Measurements from ENCODE around the gene SEPTIN12. TPM values are rescaled to one million over a fixed set of nuclear protein-coding genes. Genes with fewer than 3 reads are reported as not detected.
"Not testable (repeated sequence)": the region's sequence is repeated elsewhere in the genome, so short reads cannot be mapped to it uniquely, and the experiment has no call there.

SEPTIN12 gene
- total RNA-seq, 1 experiment from 2014 or later: 0.78 TPM

- no peak for DNase-seq (ENCODE audit: low read depth)
- in situ Hi-C loops (cut with HindIII; ENCODE audit: low pct_unique_long_range_greater_than_20kb, low sequenced_read_pairs): no loop called here
Measured at GRCh38 chr16:4790261-4790660, 2.1 kb upstream of the SEPTIN12 start.

- no peak for DNase-seq (ENCODE audit: low read depth)
- in situ Hi-C loops (cut with HindIII; ENCODE audit: low pct_unique_long_range_greater_than_20kb, low sequenced_read_pairs): no loop called here
Measured at GRCh38 chr16:4788910-4789309, 765 bp upstream of the SEPTIN12 start.

DNA sequence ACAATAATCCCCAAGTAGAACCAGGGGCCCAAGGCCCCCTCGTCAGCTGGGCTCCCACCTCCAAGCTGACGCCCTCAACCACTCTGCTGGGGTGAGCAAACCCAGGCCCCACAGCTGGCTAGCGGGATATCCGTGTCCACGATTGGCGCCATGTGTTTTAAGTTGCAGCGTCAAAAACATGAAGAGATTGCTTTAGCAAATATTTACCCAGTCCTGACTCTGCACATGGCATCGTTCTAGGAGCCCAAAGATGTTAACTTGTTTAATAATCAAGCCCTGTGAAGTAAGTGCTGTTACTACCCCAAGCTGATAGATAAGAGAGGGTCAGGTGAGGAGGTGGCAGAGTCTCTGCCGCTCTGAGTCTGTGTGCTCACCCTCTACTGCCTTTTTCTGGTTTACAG, 344 bp upstream of the SEPTIN12 start:
- DNase-seq (ENCODE audit: low read depth): no peak
- in situ Hi-C loops (cut with HindIII; ENCODE audit: low pct_unique_long_range_greater_than_20kb, low sequenced_read_pairs): no loop called here

DNA sequence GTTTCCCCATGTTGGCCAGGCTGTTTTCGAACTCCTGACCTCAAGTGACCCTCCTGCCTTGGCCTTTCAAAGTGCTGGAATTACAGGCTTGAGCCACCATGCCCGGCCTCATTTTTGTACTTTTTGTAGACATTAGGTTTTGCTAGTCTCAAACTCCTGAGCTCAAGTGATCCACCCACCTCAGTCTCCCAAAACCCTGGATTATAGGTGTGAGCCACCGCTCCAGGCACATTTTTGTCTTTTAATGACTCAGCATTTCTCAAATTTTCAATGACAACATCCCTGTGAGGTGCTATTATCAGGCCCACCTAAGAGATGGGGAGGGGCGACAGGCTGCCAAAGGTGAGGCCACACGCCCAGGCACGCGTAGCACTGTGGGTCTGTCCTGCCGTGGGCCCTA, 1.1 kb downstream of the SEPTIN12 start:
- DNase-seq (ENCODE audit: low read depth): no peak
- in situ Hi-C loops (cut with HindIII; ENCODE audit: low pct_unique_long_range_greater_than_20kb, low sequenced_read_pairs): no loop called here

DNA sequence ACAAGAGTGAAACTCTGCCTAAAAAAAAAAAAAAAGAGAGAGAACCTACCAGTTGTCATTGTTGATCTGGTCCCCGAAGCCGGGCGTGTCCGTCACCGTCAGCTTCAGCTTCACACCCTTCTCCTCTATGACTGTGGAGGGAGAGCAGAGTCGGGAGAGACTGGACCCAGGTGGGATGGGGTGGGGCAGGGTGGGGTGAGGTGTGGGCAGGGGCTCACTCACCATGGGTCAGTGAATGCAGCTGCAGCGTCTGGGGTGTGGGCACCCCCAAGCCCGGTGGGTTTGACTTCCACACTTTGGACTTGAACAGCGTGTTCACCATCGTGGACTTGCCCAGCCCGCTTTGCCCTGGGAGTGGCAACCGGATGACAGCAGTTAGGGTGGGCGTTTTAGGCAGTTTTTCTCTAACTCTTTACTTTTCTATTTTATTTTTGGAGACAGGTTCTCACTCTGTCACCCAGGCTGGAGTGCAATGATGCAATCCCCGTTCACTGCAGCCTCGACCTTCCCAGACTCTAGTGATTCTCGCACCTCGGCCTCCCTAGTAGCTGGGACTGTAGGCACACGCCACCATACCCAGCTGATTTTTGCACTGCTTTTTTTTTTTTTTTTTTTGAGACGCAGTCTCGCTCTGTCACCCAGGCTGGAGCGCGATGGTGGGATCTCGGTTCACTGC, 2.2 kb downstream of the SEPTIN12 start:
- no peak for DNase-seq (ENCODE audit: low read depth)
- in situ Hi-C loops (cut with HindIII; ENCODE audit: low pct_unique_long_range_greater_than_20kb, low sequenced_read_pairs): no loop called here

- in situ Hi-C loops (cut with HindIII; ENCODE audit: low pct_unique_long_range_greater_than_20kb, low sequenced_read_pairs); DNase-seq (ENCODE audit: low read depth): not testable (repeated sequence)
Measured at GRCh38 chr16:4784444-4784987, 3.6 kb downstream of the SEPTIN12 start.

GRCh38 chr16:4783951-4784336, 4.2 kb downstream of the SEPTIN12 start:
- in situ Hi-C loops (cut with HindIII; ENCODE audit: low pct_unique_long_range_greater_than_20kb, low sequenced_read_pairs): no loop called here

DNA sequence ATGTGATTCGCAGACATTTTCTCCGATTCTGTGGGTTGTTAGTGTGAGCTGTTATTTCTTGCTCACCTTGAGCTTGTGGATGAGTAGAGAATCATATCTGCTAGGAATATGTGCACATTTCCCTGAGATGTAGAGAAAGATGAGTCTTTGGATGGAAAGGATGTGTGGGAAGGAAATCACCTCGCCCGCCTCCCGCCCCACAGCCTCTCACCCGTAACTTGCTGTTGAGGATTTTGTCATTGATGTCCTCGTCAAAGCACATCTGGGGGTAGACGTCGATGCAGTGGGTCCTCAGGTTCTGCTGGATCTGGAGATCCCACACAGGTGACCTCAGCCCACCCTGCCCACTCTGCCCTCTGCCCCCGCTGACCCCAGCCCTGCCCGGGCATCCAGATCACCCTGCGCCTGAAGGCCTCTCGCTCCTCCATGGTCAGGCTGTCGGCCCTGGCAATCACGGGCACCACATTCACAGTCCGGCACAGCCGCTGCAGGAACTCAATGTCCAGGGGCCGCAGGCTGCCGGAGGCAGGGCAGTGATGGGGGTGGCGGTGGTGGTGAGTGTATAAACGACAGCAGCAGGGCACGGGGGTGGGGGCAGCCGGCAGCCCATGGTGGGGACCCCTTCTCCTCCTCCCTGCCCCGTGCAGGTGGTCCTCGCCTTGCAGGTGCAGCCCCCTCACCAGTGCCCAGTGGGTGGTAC, 4.7 kb downstream of the SEPTIN12 start:
- in situ Hi-C loops (cut with HindIII; ENCODE audit: low pct_unique_long_range_greater_than_20kb, low sequenced_read_pairs): no loop called here
- no peak for DNase-seq (ENCODE audit: low read depth)

More at GRCh38 chr16:4783951-4784336, 4.2 kb downstream of the SEPTIN12 start:
- DNase-seq (ENCODE audit: low read depth): no peak

GRCh38 chr16:4780235-4780634, 7.9 kb downstream of the SEPTIN12 start:
- no peak for DNase-seq (ENCODE audit: low read depth)
- in situ Hi-C loops (cut with HindIII; ENCODE audit: low pct_unique_long_range_greater_than_20kb, low sequenced_read_pairs): no loop called here

DNA sequence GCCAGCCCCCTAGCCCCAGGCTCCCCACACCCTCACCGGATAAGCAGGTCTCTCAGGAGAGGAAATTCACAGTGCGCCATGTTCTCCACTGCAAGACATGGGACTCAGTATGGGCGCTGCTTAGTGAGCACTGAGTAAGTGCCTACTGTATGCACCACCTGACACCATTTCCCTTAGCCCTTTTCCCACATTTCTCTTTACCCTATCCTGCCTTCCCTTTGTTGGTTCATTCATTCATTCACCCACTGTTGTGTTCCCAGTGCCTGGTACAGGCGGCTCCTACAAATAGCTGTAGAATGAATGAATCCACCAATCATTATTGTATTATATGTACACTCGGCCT, 10.1 kb downstream of the SEPTIN12 start:
- no peak for DNase-seq (ENCODE audit: low read depth)
- in situ Hi-C loops (cut with HindIII; ENCODE audit: low pct_unique_long_range_greater_than_20kb, low sequenced_read_pairs): no loop called here

GRCh38 chr16:4777339-4778049, 10.7 kb downstream of the SEPTIN12 start:
- no peak for DNase-seq (ENCODE audit: low read depth)
- in situ Hi-C loops (cut with HindIII; ENCODE audit: low pct_unique_long_range_greater_than_20kb, low sequenced_read_pairs): no loop called here

DNA sequence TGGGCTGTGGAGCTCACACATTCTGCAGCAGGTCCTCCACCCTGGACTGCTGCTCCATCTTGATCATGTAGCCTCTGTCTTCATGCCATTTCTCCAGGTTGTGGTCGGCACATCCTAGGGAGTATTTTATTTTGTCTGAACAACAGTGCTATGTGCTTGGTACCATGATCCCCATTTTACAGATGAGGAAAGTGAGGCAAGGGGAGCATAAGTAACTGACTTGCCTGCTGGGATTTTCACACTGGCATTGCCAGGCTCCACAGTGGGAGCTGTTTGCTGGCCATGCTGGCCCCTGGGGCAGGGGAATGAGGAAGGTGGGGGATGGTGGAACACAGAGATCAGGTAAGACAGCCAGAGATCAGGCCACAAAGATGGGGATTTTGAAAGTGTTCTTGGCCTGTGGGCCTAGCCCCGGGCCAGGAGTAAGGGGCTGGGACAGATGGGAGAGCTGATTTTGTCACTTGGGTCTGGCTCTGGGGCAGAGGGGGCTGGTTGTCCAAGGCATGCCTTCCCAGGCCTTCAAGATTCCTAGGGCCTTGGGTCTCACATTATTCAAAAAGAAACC, 11.9 kb downstream of the SEPTIN12 start:
- no peak for DNase-seq (ENCODE audit: low read depth)

GRCh38 chr16:4775005-4775404, 13.1 kb downstream of the SEPTIN12 start:
- DNase-seq (ENCODE audit: low read depth): no peak
- in situ Hi-C loops (cut with HindIII; ENCODE audit: low pct_unique_long_range_greater_than_20kb, low sequenced_read_pairs): no loop called here

More for the DNA sequence above, 11.9 kb downstream of the SEPTIN12 start:
- in situ Hi-C loops (cut with HindIII; ENCODE audit: low pct_unique_long_range_greater_than_20kb, low sequenced_read_pairs): no loop called here

GRCh38 chr16:4772351-4772750, 15.8 kb downstream of the SEPTIN12 start:
- no peak for DNase-seq (ENCODE audit: low read depth)
- in situ Hi-C loops (cut with HindIII; ENCODE audit: low pct_unique_long_range_greater_than_20kb, low sequenced_read_pairs): no loop called here

GRCh38 chr16:4771646-4772045, 16.5 kb downstream of the SEPTIN12 start:
- in situ Hi-C loops (cut with HindIII; ENCODE audit: low pct_unique_long_range_greater_than_20kb, low sequenced_read_pairs): no loop called here
- no peak for DNase-seq (ENCODE audit: low read depth)

- DNase-seq (ENCODE audit: low read depth): no peak
- in situ Hi-C loops (cut with HindIII; ENCODE audit: low pct_unique_long_range_greater_than_20kb, low sequenced_read_pairs): no loop called here
Measured at GRCh38 chr16:4769306-4769638, 18.9 kb downstream of the SEPTIN12 start.

GRCh38 chr16:4768549-4769305, 19.4 kb downstream of the SEPTIN12 start:
- in situ Hi-C loops (cut with HindIII; ENCODE audit: low pct_unique_long_range_greater_than_20kb, low sequenced_read_pairs): no loop called here
- peak; percentile 91 for DNase-seq (ENCODE audit: low read depth)

- DNase-seq (ENCODE audit: low read depth): no peak
- in situ Hi-C loops (cut with HindIII; ENCODE audit: low pct_unique_long_range_greater_than_20kb, low sequenced_read_pairs): no loop called here
Measured at GRCh38 chr16:4767872-4768548, 20.1 kb downstream of the SEPTIN12 start.

All from Caki2 (cell line).